SK-N-MC (cell line): ENCODE data around the gene SYCP2.

ENCODE experiments used
- EZH2 ChIP-seq: fragments of 200-600 bp; sonication (generic); IDR thresholded peaks from one replicate; pipeline ENCODE4 v1.6.1; 2017; ENCODE audit warnings: antibody characterized with exemption
- FOXP2 ChIP-seq: optimal IDR thresholded peaks from 2 replicates; pipeline ENCODE3; 2011; ENCODE audit warnings: mild to moderate bottlenecking, moderate library complexity; ENCODE audit not compliant: insufficient read depth; ENCODE audit errors: extremely low read length, control extremely low read depth
- POLR2AphosphoS5 ChIP-seq: IDR thresholded peaks from 2 replicates; pipeline ENCODE4 v1.6.1; 2012; ENCODE audit warnings: mild to moderate bottlenecking, low read depth, low read length, borderline replicate concordance

DNA sequence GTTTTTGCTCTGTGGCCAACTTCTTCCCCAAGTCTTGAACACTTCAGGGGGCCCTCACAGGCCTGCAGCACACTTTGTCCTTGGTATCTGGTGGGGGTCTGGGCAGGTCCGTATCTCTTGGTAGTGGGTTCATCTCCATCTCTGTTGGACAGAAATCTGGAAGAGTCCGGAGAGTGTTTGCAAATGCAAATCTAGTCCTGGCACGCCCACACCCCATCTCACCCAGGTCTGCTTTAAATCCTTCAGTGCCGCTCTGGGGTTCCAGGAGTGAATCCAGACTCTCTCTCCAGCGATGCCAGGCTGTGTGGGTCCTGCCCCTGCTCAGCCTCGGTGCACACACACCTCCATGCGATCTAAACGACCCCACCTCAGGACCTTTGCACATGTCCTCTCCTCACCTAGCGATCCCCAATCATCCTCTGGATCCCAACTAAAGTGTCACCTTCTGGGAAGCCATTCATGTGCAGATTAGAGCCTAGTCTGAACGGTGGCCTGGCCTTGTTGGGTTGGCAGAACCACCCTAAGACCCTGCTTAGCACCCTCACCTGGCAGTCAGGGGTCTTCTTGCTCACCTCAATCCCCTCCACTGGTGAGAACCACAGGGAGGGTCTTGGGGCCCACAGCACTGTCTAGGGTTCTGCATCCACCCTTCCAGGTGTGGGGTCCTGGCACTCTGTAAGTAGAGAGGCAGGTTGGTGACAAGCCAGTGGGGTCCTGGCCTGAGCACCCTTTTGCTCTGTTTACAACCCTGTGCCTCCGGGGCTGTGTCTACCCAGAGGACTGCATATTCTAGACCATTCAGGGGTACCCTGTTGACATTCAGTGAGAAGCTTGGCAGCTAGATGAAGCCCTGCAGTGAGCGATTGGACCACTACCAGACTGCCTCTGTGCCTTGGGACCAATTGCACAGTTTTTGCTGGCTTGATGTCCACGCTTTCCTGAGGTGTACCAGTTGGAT is 100.8 kb downstream of the SYCP2 start:
- TF ChIP-seq EZH2 (no peak), POLR2AphosphoS5 (no peak), FOXP2 (no peak)
